Measurements from ENCODE around the gene DHRS7B. TPM values are rescaled to one million over a fixed set of nuclear protein-coding genes. Genes with fewer than 3 reads are reported as not detected.

DHRS7B gene
- polyA plus RNA-seq, 1 donor (not counting 4 experiments of a cell fraction or from before 2014, with no cell fraction given): 33.8 TPM

GRCh38 chr17:21233581-21234347 lies 107.0 kb downstream of the DHRS7B start:
- TF ChIP-seq EZH2 (IDR thresholded peaks at IDR 0.05; ENCODE audit: low read length): no peak
- TF ChIP-seq CTCF (optimal IDR thresholded peaks at IDR 0.05 in 1 of 3, IDR thresholded peaks at IDR 0.05 in 1 of 3, conservative IDR thresholded peaks at IDR 0.05 in 1 of 3; ENCODE audit: extremely low read depth in 1 of 3, insufficient read depth in 2 of 3, low read length in 3 of 3): no peak
- no peak overlapping the region for H3K4me3 ChIP-seq (ENCODE audit: control insufficient read depth in 2 of 3, extremely low read depth in 1 of 3, insufficient read depth in 2 of 3, low read depth in 1 of 3, low read length in 3 of 3)
- no peak for FAIRE-seq

GRCh38 chr17:21235921-21236320 lies 109.2 kb downstream of the DHRS7B start:
- no peaks in the 10 kb centered on the region for H3K9me1 ChIP-seq (ENCODE audit: control insufficient read depth, extremely low read depth, insufficient read depth, low read length)
- dilution Hi-C loops (cut with MboI; ENCODE audit: extremely low pct_ligation_motif_present, low sequenced_read_pairs): no loop called here
- H3K9me3 ChIP-seq (ENCODE audit: control insufficient read depth, low read depth, low read length): no peaks in the 10 kb centered on the region
- no peak for FAIRE-seq
- no peak overlapping the region for H3K27ac ChIP-seq (ENCODE audit: control insufficient read depth, insufficient read depth, low read length)
- no peaks in the 10 kb centered on the region for H4K20me1 ChIP-seq (ENCODE audit: control insufficient read depth, extremely low read depth, insufficient read depth, low read length)
- TF ChIP-seq CTCF (optimal IDR thresholded peaks at IDR 0.05 in 1 of 3, IDR thresholded peaks at IDR 0.05 in 1 of 3, conservative IDR thresholded peaks at IDR 0.05 in 1 of 3; ENCODE audit: extremely low read depth in 1 of 3, insufficient read depth in 2 of 3, low read length in 3 of 3) (no peak), EZH2 (IDR thresholded peaks at IDR 0.05; ENCODE audit: low read length) (no peak)
- H3K36me3 ChIP-seq (ENCODE audit: control insufficient read depth in 2 of 2, extremely low read depth in 1 of 2, insufficient read depth in 2 of 2, low read length in 2 of 2): no peaks in the 10 kb centered on the region
- H3K27me3 ChIP-seq (ENCODE audit: control insufficient read depth, extremely low read depth, insufficient read depth, low read length): no peaks in the 10 kb centered on the region
- no peak overlapping the region for H3K4me3 ChIP-seq (ENCODE audit: control insufficient read depth in 2 of 3, extremely low read depth in 1 of 3, insufficient read depth in 2 of 3, low read depth in 1 of 3, low read length in 3 of 3)
- DNase-seq (ENCODE audit: low read depth, low spot score): no peak
- H3K4me1 ChIP-seq (ENCODE audit: control insufficient read depth, extremely low read depth, insufficient read depth, low read length): no peaks in the 10 kb centered on the region
- no peaks in the 10 kb centered on the region for H3K79me2 ChIP-seq (ENCODE audit: control insufficient read depth, insufficient read depth, low read length)
- no peak overlapping the region for H3K9ac ChIP-seq (ENCODE audit: control insufficient read depth, extremely low read depth, insufficient read depth, low read length)
- H3K4me2 ChIP-seq (ENCODE audit: control insufficient read depth, extremely low read depth, insufficient read depth, low read depth, low read length): no peak overlapping the region
- H2AFZ ChIP-seq (ENCODE audit: control insufficient read depth, low read length): no peak overlapping the region

More at GRCh38 chr17:21233581-21234347, 107.0 kb downstream of the DHRS7B start:
- Histone ChIP-seq H3K79me2 (ENCODE audit: control insufficient read depth, insufficient read depth, low read length) (no peaks in the 10 kb centered on the region), H3K27ac (ENCODE audit: control insufficient read depth, insufficient read depth, low read length) (no peak overlapping the region), H2AFZ (ENCODE audit: control insufficient read depth, low read length) (no peak overlapping the region), H3K9me1 (ENCODE audit: control insufficient read depth, extremely low read depth, insufficient read depth, low read length) (no peaks in the 10 kb centered on the region), H4K20me1 (ENCODE audit: control insufficient read depth, extremely low read depth, insufficient read depth, low read length) (no peaks in the 10 kb centered on the region), H3K9ac (ENCODE audit: control insufficient read depth, extremely low read depth, insufficient read depth, low read length) (no peak overlapping the region), H3K9me3 (ENCODE audit: control insufficient read depth, low read depth, low read length) (no peaks in the 10 kb centered on the region), H3K36me3 (ENCODE audit: control insufficient read depth in 2 of 2, extremely low read depth in 1 of 2, insufficient read depth in 2 of 2, low read length in 2 of 2) (no peaks in the 10 kb centered on the region), H3K4me1 (ENCODE audit: control insufficient read depth, extremely low read depth, insufficient read depth, low read length) (no peaks in the 10 kb centered on the region), H3K4me2 (ENCODE audit: control insufficient read depth, extremely low read depth, insufficient read depth, low read depth, low read length) (no peak overlapping the region), H3K27me3 (ENCODE audit: control insufficient read depth, extremely low read depth, insufficient read depth, low read length) (no peaks in the 10 kb centered on the region)
- DNase-seq (ENCODE audit: low read depth, low spot score): no peak
- dilution Hi-C loops (cut with MboI; ENCODE audit: extremely low pct_ligation_motif_present, low sequenced_read_pairs): no loop called here
